Epithelial cell of esophagus (primary cell): ENCODE results near the gene OTOP3.

ENCODE experiments used
- DNase-seq: peaks from one replicate; pipeline ENCODE4 v3.0.0; 2010; ENCODE audit warnings: low read depth
- H3K4me3 ChIP-seq: 2 replicates; pipeline ENCODE4 v1.5.1; 2011; ENCODE audit warnings: mild to moderate bottlenecking, low read length, control low read depth
- CTCF ChIP-seq: IDR thresholded peaks from 2 replicates; pipeline ENCODE4 v1.5.1; 2011; ENCODE audit warnings: low read depth, mild to moderate bottlenecking, low read length, control low read depth, inconsistent platforms; ENCODE audit not compliant: insufficient read depth; ENCODE audit errors: missing control alignments

OTOP3 gene

GRCh38 chr17:74987909-74988711 is 52.4 kb downstream of the OTOP3 start:
- peak; percentile 23 for TF ChIP-seq CTCF
- peak overlapping the region; percentile 70 for H3K4me3 ChIP-seq
- DNase-seq = peak; percentile 66

GRCh38 chr17:74990581-74991105 is 54.9 kb downstream of the OTOP3 start:
- no peak for DNase-seq
- no peak overlapping the region for H3K4me3 ChIP-seq
- no peak for TF ChIP-seq CTCF

GRCh38 chr17:74992223-74992622 is 56.5 kb downstream of the OTOP3 start:
- peak; percentile 13 for DNase-seq
- no peak overlapping the region for H3K4me3 ChIP-seq
- no peak for TF ChIP-seq CTCF

GRCh38 chr17:74994440-74994839 is 58.7 kb downstream of the OTOP3 start:
- TF ChIP-seq CTCF = no peak
- DNase-seq = peak; percentile 65
- H3K4me3 ChIP-seq = no peak overlapping the region

- no peak overlapping the region for H3K4me3 ChIP-seq
- TF ChIP-seq CTCF = no peak
- no peak for DNase-seq
Measured at GRCh38 chr17:74995847-74996246, 60.1 kb downstream of the OTOP3 start.

- DNase-seq = no peak
- H3K4me3 ChIP-seq = no peak overlapping the region
- no peak for TF ChIP-seq CTCF
Measured at GRCh38 chr17:74998783-74999182, 63.1 kb downstream of the OTOP3 start.

GRCh38 chr17:74999523-74999922 is 63.8 kb downstream of the OTOP3 start:
- no peak for TF ChIP-seq CTCF

More at GRCh38 chr17:74999523-74999922, 63.8 kb downstream of the OTOP3 start:
- no peak for DNase-seq
- no peak overlapping the region for H3K4me3 ChIP-seq
